GM12872 (cell line): ENCODE data around the gene GTF2H4.
A peak's percentile ranks its signal among the peaks of the same experiment; 100 is the strongest.

Experiments
- TF ChIP-seq, protein P1 (sequence below): IDR thresholded peaks from 3 replicates; pipeline ENCODE4 v1.5.1; 2011; ENCODE audit warnings: low read depth, mild to moderate bottlenecking, low read length, moderate library complexity; ENCODE audit not compliant: insufficient read depth

Gene GTF2H4

GRCh38 chr6:30873137-30873640 is 34.8 kb upstream of the GTF2H4 start:
- TF ChIP-seq, protein P1, sequence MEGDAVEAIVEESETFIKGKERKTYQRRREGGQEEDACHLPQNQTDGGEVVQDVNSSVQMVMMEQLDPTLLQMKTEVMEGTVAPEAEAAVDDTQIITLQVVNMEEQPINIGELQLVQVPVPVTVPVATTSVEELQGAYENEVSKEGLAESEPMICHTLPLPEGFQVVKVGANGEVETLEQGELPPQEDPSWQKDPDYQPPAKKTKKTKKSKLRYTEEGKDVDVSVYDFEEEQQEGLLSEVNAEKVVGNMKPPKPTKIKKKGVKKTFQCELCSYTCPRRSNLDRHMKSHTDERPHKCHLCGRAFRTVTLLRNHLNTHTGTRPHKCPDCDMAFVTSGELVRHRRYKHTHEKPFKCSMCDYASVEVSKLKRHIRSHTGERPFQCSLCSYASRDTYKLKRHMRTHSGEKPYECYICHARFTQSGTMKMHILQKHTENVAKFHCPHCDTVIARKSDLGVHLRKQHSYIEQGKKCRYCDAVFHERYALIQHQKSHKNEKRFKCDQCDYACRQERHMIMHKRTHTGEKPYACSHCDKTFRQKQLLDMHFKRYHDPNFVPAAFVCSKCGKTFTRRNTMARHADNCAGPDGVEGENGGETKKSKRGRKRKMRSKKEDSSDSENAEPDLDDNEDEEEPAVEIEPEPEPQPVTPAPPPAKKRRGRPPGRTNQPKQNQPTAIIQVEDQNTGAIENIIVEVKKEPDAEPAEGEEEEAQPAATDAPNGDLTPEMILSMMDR = no peak

DNA sequence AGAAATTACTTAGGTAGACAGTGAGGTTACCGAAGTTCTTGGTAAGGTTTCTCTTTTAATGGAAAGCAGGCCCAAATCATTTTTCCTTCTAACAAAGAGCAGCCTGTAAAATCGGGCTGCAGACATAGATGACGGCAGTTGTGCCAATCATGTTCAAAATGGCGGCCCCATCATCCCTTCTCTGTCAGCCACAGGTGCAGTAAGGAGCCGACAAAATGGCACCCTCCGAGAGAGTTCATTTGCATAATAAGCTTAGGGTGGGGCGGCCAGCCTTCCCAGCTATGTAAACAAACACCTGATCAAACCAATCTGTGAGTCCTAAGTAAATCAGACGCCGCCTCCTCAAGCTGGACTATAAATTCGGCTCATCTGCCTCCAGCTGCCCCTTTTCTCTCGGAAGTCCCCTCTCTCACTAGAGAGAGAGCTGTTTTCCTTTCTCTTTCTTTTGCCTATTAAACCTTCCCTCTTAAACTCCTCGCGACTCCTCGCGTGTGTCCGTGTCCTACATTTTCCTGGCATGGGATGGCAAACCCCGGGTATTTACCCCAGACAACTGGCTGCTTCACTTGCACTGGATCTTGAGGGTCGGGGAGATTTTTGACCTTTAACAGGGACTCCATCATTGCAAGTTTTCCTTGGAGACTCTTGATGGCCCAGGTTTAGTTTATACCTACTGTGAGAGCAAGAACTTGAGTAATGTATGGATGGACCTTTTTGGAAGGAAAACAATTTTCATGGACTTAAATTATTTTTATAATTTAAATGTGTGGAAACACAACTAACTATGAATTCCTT is 32.6 kb upstream of the GTF2H4 start:
- TF ChIP-seq, protein P1 = no peak

- TF ChIP-seq, protein P1 = no peak
Measured at GRCh38 chr6:30876039-30876730, 31.8 kb upstream of the GTF2H4 start.

GRCh38 chr6:30877419-30878262 is 30.4 kb upstream of the GTF2H4 start:
- TF ChIP-seq, protein P1 = peak; percentile 87

- TF ChIP-seq, protein P1 = no peak
Measured at GRCh38 chr6:30879684-30880427, 28.2 kb upstream of the GTF2H4 start.

DNA sequence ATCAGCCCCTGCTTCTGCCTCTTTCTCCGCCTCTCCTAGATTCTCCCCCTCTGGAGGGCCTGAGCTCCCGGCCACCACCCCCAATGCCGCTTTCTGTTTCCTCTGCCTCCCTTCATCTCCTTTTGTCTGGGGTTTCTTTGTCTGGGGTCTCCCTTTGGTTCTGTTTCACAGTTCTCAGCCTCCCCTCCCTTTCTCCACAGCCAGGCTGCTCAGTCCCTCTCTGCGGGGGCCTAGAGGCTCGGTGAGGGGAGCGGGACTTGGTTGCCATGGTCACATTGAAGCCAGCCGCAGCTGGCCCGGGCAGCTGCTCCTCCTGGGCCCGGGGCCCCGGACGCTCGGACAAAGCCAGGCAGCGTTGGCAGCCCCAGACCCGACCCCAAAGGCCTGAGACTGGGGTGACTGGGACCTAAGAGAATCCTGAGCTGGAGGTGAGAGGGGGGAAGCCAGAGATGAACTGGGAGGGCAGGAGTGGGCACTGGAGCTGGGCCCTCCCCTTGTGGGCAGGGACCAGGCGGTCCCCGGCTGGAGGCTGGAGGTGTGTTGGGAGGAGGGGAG is 27.2 kb upstream of the GTF2H4 start:
- TF ChIP-seq, protein P1 = no peak
